C4-2B (cell line): ENCODE measurements around the gene GRK6.
A peak's percentile ranks its signal among the peaks of the same experiment; 100 is the strongest.

Experiments
- H3K27ac ChIP-seq: fragments of 450-650 bp; 2 replicates; pipeline ENCODE4 v1.5.1; 2017
- ZFX ChIP-seq: fragments of 450-650 bp; IDR thresholded peaks from 2 replicates; pipeline ENCODE4 v1.6.1; 2017
- TF ChIP-seq, protein P1 (sequence below): fragments of 450-650 bp; conservative IDR thresholded peaks from 2 replicates; pipeline ENCODE4 v1.5.1; 2017; ENCODE audit warnings: mild to moderate bottlenecking

Gene GRK6

GRCh38 chr5:177384134-177384533 lies 42.3 kb upstream of the GRK6 start, which contains the start of gene SLC34A1:
Gene SLC34A1, plus strand, starts transcription at chr5:177384434. Its CDS starts 1,308 bp downstream, at chr5:177385742.
- no peak for TF ChIP-seq ZFX
- TF ChIP-seq, protein P1, sequence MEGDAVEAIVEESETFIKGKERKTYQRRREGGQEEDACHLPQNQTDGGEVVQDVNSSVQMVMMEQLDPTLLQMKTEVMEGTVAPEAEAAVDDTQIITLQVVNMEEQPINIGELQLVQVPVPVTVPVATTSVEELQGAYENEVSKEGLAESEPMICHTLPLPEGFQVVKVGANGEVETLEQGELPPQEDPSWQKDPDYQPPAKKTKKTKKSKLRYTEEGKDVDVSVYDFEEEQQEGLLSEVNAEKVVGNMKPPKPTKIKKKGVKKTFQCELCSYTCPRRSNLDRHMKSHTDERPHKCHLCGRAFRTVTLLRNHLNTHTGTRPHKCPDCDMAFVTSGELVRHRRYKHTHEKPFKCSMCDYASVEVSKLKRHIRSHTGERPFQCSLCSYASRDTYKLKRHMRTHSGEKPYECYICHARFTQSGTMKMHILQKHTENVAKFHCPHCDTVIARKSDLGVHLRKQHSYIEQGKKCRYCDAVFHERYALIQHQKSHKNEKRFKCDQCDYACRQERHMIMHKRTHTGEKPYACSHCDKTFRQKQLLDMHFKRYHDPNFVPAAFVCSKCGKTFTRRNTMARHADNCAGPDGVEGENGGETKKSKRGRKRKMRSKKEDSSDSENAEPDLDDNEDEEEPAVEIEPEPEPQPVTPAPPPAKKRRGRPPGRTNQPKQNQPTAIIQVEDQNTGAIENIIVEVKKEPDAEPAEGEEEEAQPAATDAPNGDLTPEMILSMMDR, result no peak
- no peak within 1 kb of the TSS for H3K27ac ChIP-seq

- no peak overlapping the region for H3K27ac ChIP-seq
- no peak for TF ChIP-seq ZFX
- TF ChIP-seq, protein P1, result no peak
Measured at GRCh38 chr5:177385720-177386119, 40.8 kb upstream of the GRK6 start.

DNA sequence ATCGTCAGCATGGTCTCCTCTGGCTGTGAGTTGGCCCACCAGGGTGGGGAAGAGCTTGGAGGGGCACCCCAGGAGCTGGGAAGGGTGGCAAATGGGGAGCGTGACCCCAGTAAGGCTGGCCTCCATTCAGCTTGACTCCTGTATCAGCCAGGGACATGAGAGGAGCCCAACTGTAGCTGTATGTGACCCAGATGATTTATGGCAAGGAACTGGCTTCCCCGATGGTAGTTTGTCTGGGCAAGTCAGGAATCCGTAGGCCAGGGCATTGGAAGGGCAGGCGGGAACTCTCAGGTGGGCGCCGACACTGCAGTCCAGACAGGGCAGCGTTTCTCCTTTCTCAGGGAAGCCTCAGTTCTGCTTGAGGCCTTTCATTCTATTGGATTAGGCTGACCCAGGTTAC lies 39.9 kb upstream of the GRK6 start:
- no peak for TF ChIP-seq ZFX
- TF ChIP-seq, protein P1, result no peak
- H3K27ac ChIP-seq, result no peak overlapping the region

DNA sequence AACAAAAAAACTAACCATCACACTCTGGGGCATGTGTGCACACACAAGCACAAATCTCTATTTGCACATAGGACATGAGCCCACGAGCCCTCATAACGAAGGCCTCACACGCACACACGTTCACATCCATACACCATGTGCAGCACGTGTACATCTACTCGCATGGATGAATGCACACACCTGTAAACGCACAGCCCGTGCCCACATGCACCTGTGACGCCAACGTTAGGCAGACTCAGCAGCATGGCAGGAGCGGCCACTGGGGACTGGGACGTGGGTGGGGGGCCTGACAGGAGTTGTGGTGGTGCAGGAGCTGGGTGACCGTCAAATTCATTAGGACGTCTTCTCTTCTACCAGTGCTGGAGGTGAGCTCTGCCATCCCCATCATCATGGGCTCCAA lies 39.1 kb upstream of the GRK6 start:
- no peak overlapping the region for H3K27ac ChIP-seq
- no peak for TF ChIP-seq ZFX
- TF ChIP-seq, protein P1, result no peak

DNA sequence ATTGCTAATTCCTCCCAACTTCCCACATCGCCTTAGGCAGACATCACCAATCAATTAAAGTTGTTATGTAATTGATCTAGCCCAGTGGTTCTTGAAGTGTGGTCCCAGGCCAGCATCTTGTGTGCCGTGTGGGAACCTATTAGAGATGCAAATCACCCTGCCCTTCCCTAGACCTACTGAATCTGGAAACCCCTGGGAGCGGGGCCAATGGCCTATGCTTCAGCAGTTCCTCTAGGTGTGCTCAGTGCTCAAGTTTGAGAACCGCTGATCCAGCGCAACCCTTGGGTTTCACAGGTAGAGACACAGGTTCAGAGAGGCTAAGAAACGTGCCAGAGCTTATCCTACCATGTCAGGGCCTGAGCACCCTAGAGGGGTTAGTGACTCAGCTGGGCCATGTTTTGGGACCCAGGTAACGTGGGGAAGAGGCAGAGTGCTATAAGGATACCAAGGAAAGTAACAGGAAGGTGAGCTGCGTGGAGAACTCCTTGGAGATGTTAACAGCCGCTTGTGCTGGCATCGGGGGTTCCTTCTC lies 37.9 kb upstream of the GRK6 start:
- H3K27ac ChIP-seq, result 0 out of 2 replicates have a peak overlapping the region, but pooled peaks have one; percentile 56
- no peak for TF ChIP-seq ZFX
- TF ChIP-seq, protein P1, result no peak

- TF ChIP-seq, protein P1, result no peak
- peak; percentile 34; the same call in 1 of the 2 replicates for TF ChIP-seq ZFX
- H3K27ac ChIP-seq, result peak overlapping the region; percentile 56
Measured at GRCh38 chr5:177389241-177390169, 37.0 kb upstream of the GRK6 start.
